HG02981 (cell line): ENCODE results near the gene MAP3K3.

Source experiments
- ATAC-seq: cut with Tn5 transposase; IDR thresholded peaks from one replicate; pipeline ENCODE4 v1.9.1; 2021; ENCODE audit warnings: mild to moderate bottlenecking, moderate library complexity; ENCODE audit not compliant: unreplicated experiment

MAP3K3 gene

DNA sequence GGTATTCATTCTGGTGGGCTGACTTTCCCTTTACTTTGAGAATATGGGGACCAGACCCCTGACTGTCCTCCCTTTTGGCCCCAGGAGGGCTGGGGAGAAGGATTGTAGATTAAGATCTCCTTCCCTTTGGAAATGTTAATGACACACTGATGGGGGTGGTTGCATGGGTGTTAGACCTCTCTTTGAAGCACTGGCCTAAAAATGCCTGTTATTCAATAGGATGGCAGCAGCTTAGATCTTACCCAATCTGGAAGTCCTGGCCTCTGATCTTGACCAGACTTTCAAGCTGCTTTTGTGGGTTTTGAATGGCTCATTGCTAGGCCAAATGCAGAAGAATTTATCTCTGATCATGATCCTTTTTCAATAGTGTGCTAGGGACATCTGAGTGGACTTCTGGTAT is 25.7 kb downstream of the MAP3K3 start:
- no peak for ATAC-seq

DNA sequence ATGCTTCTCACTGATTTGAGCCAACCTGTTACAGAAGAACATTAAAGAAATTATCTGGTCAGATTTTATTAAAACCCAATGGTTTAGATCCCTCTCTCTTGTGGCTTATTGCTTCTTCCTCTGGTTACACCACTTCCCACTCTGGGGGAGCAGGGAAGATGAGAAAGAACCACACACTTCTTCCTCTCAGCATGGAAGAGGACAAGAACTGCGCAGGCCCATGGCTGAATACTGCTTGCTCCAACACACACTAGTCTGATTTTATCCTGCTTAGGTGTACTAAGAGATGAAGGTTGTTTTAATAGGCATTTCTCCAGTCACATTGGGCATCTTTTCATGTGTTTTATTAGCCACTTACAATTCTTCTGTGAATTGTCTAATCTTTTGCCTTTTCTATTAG is 27.6 kb downstream of the MAP3K3 start:
- no peak for ATAC-seq

GRCh38 chr17:63652106-63652505 is 29.9 kb downstream of the MAP3K3 start:
- ATAC-seq: no peak

DNA sequence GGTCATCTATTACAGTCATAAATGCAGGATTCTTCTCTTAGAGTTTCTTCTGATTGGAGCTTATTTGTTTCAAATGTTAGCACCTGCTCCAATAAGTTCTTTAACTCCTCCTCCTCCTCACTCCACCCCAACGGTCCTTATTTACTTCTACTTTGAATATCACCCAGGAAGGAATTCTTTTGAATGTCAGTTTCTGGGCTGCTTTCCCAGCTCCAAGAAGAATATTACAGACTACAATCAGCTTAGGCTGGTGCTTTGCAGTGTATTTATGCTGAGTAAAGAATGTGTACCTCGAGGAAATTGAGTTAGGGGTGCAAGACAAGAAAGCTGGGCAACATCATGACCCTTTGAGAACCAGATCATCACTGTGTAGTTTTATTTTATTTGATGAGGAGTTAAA is 30.8 kb downstream of the MAP3K3 start:
- ATAC-seq: no peak

- no peak for ATAC-seq
Measured at GRCh38 chr17:63657786-63658185, 35.6 kb downstream of the MAP3K3 start.

DNA sequence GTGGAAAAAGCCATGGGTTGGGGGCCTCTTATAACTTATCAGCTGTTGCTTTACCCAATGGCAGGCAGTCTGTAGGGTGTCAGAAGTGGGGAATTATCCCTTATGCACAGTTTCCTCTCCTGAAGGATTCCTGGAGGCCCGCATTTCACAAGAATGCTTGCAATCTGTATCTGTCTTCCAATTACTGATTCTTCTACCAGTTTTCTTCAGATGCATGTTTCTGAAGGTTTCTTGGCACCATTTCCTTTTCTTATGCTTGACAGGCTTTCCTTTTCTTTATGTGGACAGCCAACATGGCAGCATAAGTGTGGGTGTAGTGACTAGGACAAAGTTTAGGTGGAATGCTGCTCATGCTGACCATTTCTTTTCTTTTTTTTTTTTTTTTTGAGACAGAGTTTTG is 36.1 kb downstream of the MAP3K3 start:
- no peak for ATAC-seq

- ATAC-seq: no peak
Measured at GRCh38 chr17:63659850-63660249, 37.6 kb downstream of the MAP3K3 start.

- ATAC-seq: peak; percentile 48
Measured at GRCh38 chr17:63665527-63666214, 43.5 kb downstream of the MAP3K3 start.

DNA sequence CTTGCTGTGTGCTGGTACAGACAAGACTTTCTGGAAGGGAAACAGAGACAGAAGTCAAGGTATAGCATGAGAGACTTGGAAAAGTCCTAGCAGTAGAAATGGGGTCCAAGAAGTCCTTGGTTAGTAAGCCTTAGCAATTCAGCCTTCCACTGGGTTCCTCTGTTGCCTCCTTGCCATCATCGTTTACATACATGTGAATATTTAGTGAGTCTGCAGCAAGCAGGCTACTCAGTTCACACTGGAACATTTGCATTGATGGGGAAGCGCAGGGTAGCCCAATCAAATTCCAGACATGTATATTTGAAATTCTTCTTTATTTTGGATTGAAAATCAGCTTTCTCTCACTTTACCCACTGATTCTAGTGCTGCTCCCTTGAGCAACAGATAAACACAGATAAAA is 50.6 kb downstream of the MAP3K3 start:
- ATAC-seq: no peak

GRCh38 chr17:63675231-63675606 is 53.0 kb downstream of the MAP3K3 start:
- ATAC-seq: no peak

DNA sequence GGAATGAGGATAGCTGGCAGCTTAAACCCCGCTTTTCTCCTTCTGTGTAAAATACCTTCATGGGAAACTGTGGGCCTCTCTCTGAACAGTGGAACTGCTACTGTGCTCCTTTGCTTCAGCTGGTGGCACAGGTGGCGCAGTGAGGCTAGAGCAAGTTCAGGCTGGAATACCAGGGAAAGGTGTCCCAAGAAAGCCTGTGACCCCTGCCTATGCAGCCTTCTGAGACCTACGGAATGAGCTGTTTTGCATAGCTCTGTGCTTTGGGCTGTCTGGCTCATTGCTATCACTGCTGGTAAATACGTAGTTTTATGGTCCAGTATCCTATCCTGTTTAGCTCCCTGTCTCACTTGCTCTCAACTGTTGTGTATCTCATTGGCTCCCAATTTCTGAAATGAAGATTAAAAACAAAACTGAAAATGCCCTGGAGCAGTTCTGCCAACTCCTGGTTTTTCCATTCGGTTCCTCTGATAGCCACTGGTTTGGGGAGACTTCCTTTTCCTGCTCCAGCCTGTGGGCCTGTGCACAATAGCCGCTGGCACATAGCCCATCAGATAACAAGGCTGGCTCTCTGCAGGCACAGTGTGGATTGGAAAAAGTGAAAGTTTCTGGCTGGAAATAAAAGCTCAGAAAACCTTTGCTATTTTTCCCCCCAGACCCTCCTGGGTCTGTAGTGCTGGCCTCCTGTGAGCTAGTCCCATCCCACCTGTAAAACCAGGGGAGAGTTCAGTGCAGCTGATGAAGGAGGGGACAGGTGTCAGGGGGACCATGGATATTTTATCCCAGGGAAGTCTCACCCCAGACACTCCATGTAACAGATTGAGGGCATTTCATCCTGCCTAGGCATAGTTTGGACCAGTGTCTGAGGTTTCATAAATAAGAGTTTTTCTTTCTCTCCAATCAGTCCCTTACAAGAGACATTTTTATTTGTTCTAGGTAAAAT is 53.7 kb downstream of the MAP3K3 start:
- ATAC-seq: no peak

DNA sequence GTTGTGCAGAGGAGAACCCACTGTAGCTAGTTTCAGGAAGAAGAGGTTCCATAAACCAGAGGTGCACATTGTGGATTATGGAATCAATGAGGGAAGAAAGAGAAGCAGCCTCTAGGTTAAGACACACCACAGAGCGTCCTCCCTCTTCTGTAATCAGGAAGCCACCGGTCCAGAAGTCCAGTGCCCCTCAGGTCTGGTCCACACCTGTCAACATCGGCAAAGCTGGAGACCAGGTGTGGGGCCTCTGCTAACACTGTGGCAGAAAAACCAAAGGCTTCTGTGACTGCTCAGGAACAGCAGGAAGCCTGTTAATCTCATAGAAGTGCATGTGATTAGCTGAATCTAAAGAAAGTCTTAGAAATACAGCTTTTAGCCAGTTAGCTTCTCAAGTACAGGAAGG is 54.4 kb downstream of the MAP3K3 start:
- ATAC-seq: no peak

DNA sequence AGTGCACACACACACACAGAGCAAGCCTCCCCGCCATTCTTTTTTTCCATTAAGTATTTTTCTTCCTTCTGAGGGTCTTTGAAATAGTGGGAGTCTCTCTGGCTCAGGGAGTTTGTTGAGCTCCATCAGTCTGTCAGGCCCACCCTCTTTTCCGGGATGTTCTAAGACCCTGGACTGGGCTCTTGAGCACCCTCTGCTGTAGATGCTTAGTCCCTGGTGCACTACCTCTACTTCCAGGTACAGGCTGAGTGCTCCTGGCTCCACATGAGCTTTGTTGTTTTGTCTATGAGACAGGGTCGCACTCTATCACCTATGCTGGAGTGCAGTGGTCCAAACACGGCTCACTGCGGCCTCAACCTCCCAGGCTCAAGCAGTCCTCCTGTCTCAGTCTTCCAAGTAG is 57.0 kb downstream of the MAP3K3 start:
- ATAC-seq: no peak

- no peak for ATAC-seq
Measured at GRCh38 chr17:63680700-63681099, 58.5 kb downstream of the MAP3K3 start.

- ATAC-seq: no peak
Measured at GRCh38 chr17:63681530-63681929, 59.3 kb downstream of the MAP3K3 start.

GRCh38 chr17:63682441-63682840 is 60.2 kb downstream of the MAP3K3 start:
- ATAC-seq: no peak

GRCh38 chr17:63682981-63683380 is 60.8 kb downstream of the MAP3K3 start:
- no peak for ATAC-seq

GRCh38 chr17:63685041-63685440 is 62.8 kb downstream of the MAP3K3 start:
- no peak for ATAC-seq

- ATAC-seq: no peak
Measured at GRCh38 chr17:63685578-63685977, 63.4 kb downstream of the MAP3K3 start.

DNA sequence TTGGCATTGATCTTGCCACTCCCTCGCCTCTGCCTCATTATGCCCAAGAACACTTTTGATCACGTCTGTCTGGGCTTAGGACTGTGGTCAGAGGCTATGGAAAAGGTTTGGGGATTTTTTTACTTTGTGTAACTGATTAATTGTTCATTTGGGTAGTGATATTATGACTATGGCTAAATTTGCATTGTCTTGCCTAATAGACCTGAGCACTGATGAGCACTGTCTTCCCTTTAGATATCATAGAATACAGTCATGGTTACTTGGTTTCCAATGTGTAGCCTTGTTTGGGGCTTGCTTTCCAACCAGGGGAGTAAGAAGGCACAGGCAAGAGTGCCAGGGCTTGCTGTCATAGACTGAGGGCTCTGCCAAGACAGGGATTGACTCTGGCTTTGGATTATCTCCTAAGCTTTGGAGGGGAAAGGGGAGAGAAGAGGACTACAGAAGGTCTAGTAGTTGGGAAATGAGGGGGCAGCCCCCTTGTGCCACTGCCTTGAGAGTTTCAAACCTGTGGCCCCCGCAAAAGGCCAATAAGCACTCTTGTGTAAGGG is 64.0 kb downstream of the MAP3K3 start:
- no peak for ATAC-seq

- ATAC-seq: no peak
Measured at GRCh38 chr17:63688396-63689020, 66.3 kb downstream of the MAP3K3 start.

DNA sequence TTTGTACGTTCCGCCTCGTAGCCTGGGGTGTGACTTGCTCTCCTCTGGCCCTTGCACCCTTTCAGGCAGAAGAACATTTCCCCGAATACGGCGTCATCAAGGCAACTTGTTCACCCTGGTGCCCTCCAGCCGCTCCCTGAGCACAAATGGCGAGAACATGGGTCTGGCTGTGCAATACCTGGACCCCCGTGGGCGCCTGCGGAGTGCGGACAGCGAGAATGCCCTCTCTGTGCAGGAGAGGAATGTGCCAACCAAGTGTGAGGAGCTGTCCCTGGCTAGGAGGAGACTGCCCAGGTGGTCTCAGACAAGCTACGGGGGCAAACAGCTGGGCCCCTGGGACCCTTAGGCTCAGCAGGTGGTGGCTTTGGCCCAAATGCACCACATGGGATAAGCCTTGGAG is 67.3 kb downstream of the MAP3K3 start:
- ATAC-seq: no peak
